ENCODE results near the gene ANTKMT. TPM values are rescaled to one million over a fixed set of nuclear protein-coding genes. Genes with fewer than 3 reads are reported as not detected.

ANTKMT gene
- total RNA-seq, 1 experiment from 2014 or later: 55.0 TPM

DNA sequence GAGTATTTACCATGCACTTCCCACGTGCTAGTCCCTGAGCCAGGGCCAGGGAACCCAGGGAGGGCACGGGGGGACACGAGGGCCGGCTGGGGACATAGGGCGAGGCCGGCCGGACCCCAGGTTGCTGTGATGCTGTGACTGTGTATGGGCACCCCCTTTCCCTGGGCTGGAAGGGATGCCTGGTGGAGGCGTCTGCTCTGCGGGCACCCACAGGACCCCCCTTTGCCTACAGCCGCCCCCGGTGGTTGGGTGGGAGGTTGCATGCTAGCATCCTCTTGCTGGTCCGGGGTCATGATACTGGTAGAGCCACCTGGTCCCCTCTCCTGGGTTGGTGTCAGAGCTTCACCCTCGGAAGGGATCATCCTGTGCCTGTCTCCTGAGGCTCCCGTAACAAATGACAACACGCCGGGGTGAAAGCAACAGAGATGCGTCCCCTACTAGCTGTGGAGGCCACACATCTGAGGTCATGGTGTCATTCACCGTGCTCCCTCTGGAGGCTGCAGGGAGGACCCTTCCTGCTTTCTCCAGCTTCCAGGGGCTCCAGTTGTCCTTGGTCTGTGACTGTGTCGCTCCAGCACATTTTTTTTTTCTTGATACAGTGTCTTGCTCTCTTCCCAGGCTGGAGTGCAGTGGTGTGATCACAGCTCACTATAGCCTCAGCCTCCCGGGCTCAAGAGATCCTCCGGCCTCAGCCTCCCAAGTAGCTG, 23.0 kb downstream of the ANTKMT start:
- ChIA-PET CTCF (no interaction called here), POLR2A (ENCODE audit: unreplicated experiment) (interaction anchor here (0.7 kb wide), 2 partner anchors 39 to 65 kb away, joined by 3 to 4 read pairs; no protein-coding TSS in a partner anchor)
- H3K79me2 ChIP-seq (ENCODE audit: low read depth): peaks cover 11% of the 10 kb centered on the region; the same call in 1 of the 2 replicates
- H3K4me3 ChIP-seq: no peak overlapping the region
- no peaks in the 10 kb centered on the region; the same call in 1 of the 2 replicates for H3K4me1 ChIP-seq (replicated peaks; ENCODE audit: insufficient read depth)
- peaks cover 5% of the 10 kb centered on the region; the same call in 1 of the 2 replicates for H3F3A ChIP-seq (ENCODE audit: insufficient read depth, low read depth)
- no peaks in the 10 kb centered on the region for H3K36me3 ChIP-seq (ENCODE audit: low read depth)
- no peak overlapping the region for H2AFZ ChIP-seq
- H3K9me3 ChIP-seq (ENCODE audit: insufficient read depth, low read depth): no peaks in the 10 kb centered on the region
- no peaks in the 10 kb centered on the region for H4K20me1 ChIP-seq (ENCODE audit: insufficient read depth)
- intact Hi-C loops (cut with micrococcal nuclease; ENCODE audit: unreplicated experiment): no loop called here
- peak in 1 of 2 experiments; percentile 17 for DNase-seq
- H3K27me3 ChIP-seq (ENCODE audit: insufficient read depth, low read depth): no peaks in the 10 kb centered on the region
- BruUV-seq (replicated peaks): no TSS peak
- TF ChIP-seq, protein P1, sequence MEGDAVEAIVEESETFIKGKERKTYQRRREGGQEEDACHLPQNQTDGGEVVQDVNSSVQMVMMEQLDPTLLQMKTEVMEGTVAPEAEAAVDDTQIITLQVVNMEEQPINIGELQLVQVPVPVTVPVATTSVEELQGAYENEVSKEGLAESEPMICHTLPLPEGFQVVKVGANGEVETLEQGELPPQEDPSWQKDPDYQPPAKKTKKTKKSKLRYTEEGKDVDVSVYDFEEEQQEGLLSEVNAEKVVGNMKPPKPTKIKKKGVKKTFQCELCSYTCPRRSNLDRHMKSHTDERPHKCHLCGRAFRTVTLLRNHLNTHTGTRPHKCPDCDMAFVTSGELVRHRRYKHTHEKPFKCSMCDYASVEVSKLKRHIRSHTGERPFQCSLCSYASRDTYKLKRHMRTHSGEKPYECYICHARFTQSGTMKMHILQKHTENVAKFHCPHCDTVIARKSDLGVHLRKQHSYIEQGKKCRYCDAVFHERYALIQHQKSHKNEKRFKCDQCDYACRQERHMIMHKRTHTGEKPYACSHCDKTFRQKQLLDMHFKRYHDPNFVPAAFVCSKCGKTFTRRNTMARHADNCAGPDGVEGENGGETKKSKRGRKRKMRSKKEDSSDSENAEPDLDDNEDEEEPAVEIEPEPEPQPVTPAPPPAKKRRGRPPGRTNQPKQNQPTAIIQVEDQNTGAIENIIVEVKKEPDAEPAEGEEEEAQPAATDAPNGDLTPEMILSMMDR (conservative IDR thresholded peaks at IDR 0.05): 0 out of 2 replicates have a peak, but pooled peaks have one; percentile 25
- TF ChIP-seq EZH2 (IDR thresholded peaks at IDR 0.05; ENCODE audit: low read depth): no peak
- H3K4me2 ChIP-seq: no peak overlapping the region
- H3K9me2 ChIP-seq (ENCODE audit: insufficient read depth): no peaks in the 10 kb centered on the region
- H3K27ac ChIP-seq: no peak overlapping the region

DNA sequence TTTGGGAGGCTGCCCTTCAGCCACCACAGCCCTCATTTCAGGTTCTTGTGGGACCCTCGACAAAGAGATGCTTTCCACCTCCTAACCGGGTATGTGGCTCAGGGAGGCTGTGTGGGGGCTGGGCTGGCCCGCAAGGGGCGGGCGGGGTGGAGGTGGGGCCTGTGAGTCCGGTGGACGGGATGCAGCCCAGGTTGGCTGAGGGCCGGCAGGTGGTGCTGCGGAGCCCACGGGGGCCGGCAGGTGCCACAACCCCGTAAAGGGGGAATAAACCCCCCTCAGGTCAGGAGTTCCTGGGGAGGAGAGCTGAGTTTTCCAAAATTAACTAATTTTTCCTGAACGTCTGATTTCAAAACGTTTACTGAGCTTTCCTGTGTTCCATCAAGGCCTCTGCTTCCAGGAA, 24.8 kb downstream of the ANTKMT start:
- Histone ChIP-seq H3F3A (ENCODE audit: insufficient read depth, low read depth) (peaks cover 8% of the 10 kb centered on the region; the same call in 1 of the 2 replicates), H3K27ac (no peak overlapping the region), H2AFZ (no peak overlapping the region), H3K4me1 (replicated peaks; ENCODE audit: insufficient read depth) (no peaks in the 10 kb centered on the region), H3K27me3 (ENCODE audit: insufficient read depth, low read depth) (no peaks in the 10 kb centered on the region), H3K4me2 (no peak overlapping the region), H4K20me1 (ENCODE audit: insufficient read depth) (no peaks in the 10 kb centered on the region), H3K9me3 (ENCODE audit: insufficient read depth, low read depth) (no peaks in the 10 kb centered on the region), H3K36me3 (ENCODE audit: low read depth) (no peaks in the 10 kb centered on the region), H3K9me2 (ENCODE audit: insufficient read depth) (no peaks in the 10 kb centered on the region), H3K79me2 (ENCODE audit: low read depth) (no peaks in the 10 kb centered on the region), H3K4me3 (no peak overlapping the region)
- CTCF ChIA-PET: interaction anchor here (1.4 kb wide), 1 partner anchor 40 kb away, joined by 3 read pairs; no protein-coding TSS in a partner anchor
- intact Hi-C loops (cut with micrococcal nuclease; ENCODE audit: unreplicated experiment): no loop called here
- DNase-seq: peak in 1 of 2 experiments; percentile 8
- BruUV-seq (replicated peaks): no TSS peak
- TF ChIP-seq, protein P1 (conservative IDR thresholded peaks at IDR 0.05): peak; percentile 63; the same call in 1 of the 2 replicates
- TF ChIP-seq EZH2 (IDR thresholded peaks at IDR 0.05; ENCODE audit: low read depth): no peak
- POLR2A ChIA-PET (ENCODE audit: unreplicated experiment): interaction anchor here (0.7 kb wide), 2 partner anchors 15 to 18 kb away, joined by 3 read pairs; partner anchors contain the start of gene MSLN

DNA sequence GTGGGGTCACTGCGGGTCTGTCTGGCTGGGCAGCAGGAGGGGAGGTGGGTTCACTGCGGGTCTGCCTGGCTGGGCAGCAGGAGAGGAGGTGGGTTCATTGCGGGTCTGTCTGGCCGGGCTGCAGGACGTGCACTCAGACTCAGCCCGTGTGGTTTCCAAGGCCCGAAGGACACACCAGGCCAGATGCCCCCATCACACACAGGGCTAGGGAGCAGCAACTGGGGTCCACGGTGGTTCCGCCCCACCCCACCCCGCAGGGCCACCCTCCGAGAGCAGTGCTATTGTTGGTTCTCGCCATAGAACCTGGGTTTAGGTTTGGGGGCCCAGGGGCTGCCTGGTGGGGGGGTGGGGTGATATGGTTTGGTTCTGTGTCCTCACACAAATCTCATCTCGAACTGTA, 25.7 kb downstream of the ANTKMT start:
- POLR2A ChIA-PET (ENCODE audit: unreplicated experiment): no interaction called here
- no TSS peak for BruUV-seq (replicated peaks)
- no peaks in the 10 kb centered on the region for H3K9me3 ChIP-seq (ENCODE audit: insufficient read depth, low read depth)
- CTCF ChIA-PET: no interaction called here
- TF ChIP-seq, protein P1 (conservative IDR thresholded peaks at IDR 0.05): no peak
- no peaks in the 10 kb centered on the region for H3K9me2 ChIP-seq (ENCODE audit: insufficient read depth)
- DNase-seq: no peak
- no peak overlapping the region for H3K4me3 ChIP-seq
- H3K36me3 ChIP-seq (ENCODE audit: low read depth): no peaks in the 10 kb centered on the region
- H3K4me2 ChIP-seq: no peak overlapping the region
- no peaks in the 10 kb centered on the region for H4K20me1 ChIP-seq (ENCODE audit: insufficient read depth)
- no peaks in the 10 kb centered on the region for H3K79me2 ChIP-seq (ENCODE audit: low read depth)
- no peaks in the 10 kb centered on the region for H3K4me1 ChIP-seq (replicated peaks; ENCODE audit: insufficient read depth)
- H3F3A ChIP-seq (ENCODE audit: insufficient read depth, low read depth): peaks cover 8% of the 10 kb centered on the region; the same call in 1 of the 2 replicates
- H2AFZ ChIP-seq: no peak overlapping the region
- no peak overlapping the region for H3K27ac ChIP-seq
- intact Hi-C loops (cut with micrococcal nuclease; ENCODE audit: unreplicated experiment): no loop called here
- H3K27me3 ChIP-seq (ENCODE audit: insufficient read depth, low read depth): no peaks in the 10 kb centered on the region

Measured in PC-9 (cell line).